HCT116 (cell line): ENCODE data around the gene TP53TG5. TPM values are rescaled to one million over a fixed set of nuclear protein-coding genes. Genes with fewer than 3 reads are reported as not detected.

ENCODE experiments used
- ATAC-seq: fragments of 200-7000 bp; cut with Tn5 transposase; 2 replicates; pipeline ENCODE4 v1.9.1; 2020; ENCODE audit warnings: mild to moderate bottlenecking, moderate library complexity
- BruUV-seq: library from RNA; stranded (reverse); fragments of 400-500 nt; replicated peaks from 2 replicates; lab custom pipeline; 2021; lab: Mats Ljungman, UMichigan
- CTCF ChIA-PET: fragments of 300-600 bp; sonication (Branson Sonifier 250); formaldehyde crosslinking; loops from one replicate; lab custom pipeline; 2021; ENCODE audit warnings: antibody characterized with exemption; lab: Charles Lee
- POLR2A ChIA-PET: fragments of 300-600, 350-600 bp; sonication (Branson Sonifier 250); formaldehyde crosslinking; loops from one replicate; lab custom pipeline; 2021; ENCODE audit warnings: antibody characterized with exemption; lab: Charles Lee
- RAD21 ChIA-PET, 2 experiments: fragments of 300-600 bp; sonication (Branson Sonifier 250); formaldehyde crosslinking; loops; one replicate each; lab custom pipeline; 2023; ENCODE audit warnings: low total read pairs in 2 of 2; ENCODE audit not compliant: uncharacterized antibody in 2 of 2, unreplicated experiment in 2 of 2, low non-redundant PET in 1 of 2; lab: Charles Lee
- DNase-seq: peaks from one replicate; pipeline ENCODE4 v3.0.0-alpha.2; 2010; ENCODE audit warnings: low read depth, low spot score
- H2AFZ ChIP-seq: fragments of 200-600 bp; shearing (Covaris generic), sonication (generic); 2 replicates; pipeline ENCODE4 v1.6.1; 2017; ENCODE audit warnings: low read depth, mixed run types, mixed read lengths, antibody characterized with exemption, low read length; ENCODE audit not compliant: poor library complexity, severe bottlenecking
- H3K27ac ChIP-seq: 2 replicates; pipeline ENCODE4 v1.5.1; 2012; ENCODE audit warnings: low read depth, low read length
- H3K27me3 ChIP-seq: fragments of 200-600 bp; sonication (generic); 2 replicates; pipeline ENCODE4 v1.6.1; 2016; ENCODE audit warnings: mixed run types, low read length, mixed read lengths; ENCODE audit not compliant: insufficient read depth
- H3K36me3 ChIP-seq, 2 experiments: fragments of 200-500 bp in 1 of 2; fragments of 200-600 bp in 1 of 2; sonication (Bioruptor generic) in 1 of 2; sonication (generic) in 1 of 2; 2 replicates each; pipeline versions ENCODE4 v1.5.1 to v1.6.1; 2014 to 2016; ENCODE audit warnings: low read length in 2 of 2, inconsistent platforms in 1 of 2, mixed read lengths in 1 of 2, mixed run types in 1 of 2; ENCODE audit not compliant: insufficient read depth in 2 of 2, control insufficient read depth in 1 of 2
- H3K4me1 ChIP-seq, 2 experiments: fragments of 200-600 bp in 1 of 2; sonication (generic) in 1 of 2; 2 replicates each; pipeline versions ENCODE4 v1.5.1 to v1.6.1; 2012 to 2017; ENCODE audit warnings: low read length in 2 of 2, inconsistent platforms in 1 of 2, mild to moderate bottlenecking in 1 of 2, mixed read lengths in 1 of 2, mixed run types in 1 of 2, moderate library complexity in 1 of 2; ENCODE audit not compliant: insufficient read depth in 2 of 2, control insufficient read depth in 1 of 2
- H3K4me2 ChIP-seq: fragments of 200-600 bp; sonication (generic); 2 replicates; pipeline ENCODE4 v1.6.1; 2017; ENCODE audit warnings: mixed run types, low read length, mixed read lengths
- H3K4me3 ChIP-seq, 2 experiments: fragments of 200-600 bp in 1 of 2; sonication (generic) in 1 of 2; replicated peaks in 1 of 2; 2 replicates each; pipeline ENCODE4 v1.5.1; 2011 to 2016; ENCODE audit warnings: low read length in 2 of 2, control low read depth in 1 of 2, low read depth in 1 of 2, mild to moderate bottlenecking in 1 of 2, mixed read lengths in 1 of 2, mixed run types in 1 of 2
- H3K79me2 ChIP-seq: fragments of 200-600 bp; sonication (generic); 2 replicates; pipeline ENCODE4 v1.6.1; 2017; ENCODE audit warnings: mild to moderate bottlenecking, mixed run types, low read length, moderate library complexity, mixed read lengths; ENCODE audit not compliant: insufficient read depth
- H3K9ac ChIP-seq: fragments of 200-600 bp; sonication (generic); 2 replicates; pipeline ENCODE4 v1.6.1; 2016; ENCODE audit warnings: low read length, mixed read lengths
- H3K9me2 ChIP-seq: fragments of 200-600 bp; sonication (generic), shearing (Covaris generic); 2 replicates; pipeline ENCODE4 v1.6.1; 2017; ENCODE audit warnings: mixed run types, mild to moderate bottlenecking, moderate library complexity; ENCODE audit not compliant: insufficient read depth
- H3K9me3 ChIP-seq, 2 experiments: fragments of 200-500 bp in 1 of 2; fragments of 200-600 bp in 1 of 2; sonication (Bioruptor generic) in 1 of 2; sonication (generic) in 1 of 2; 2 replicates each; pipeline ENCODE4 v1.6.1; 2014 to 2017; ENCODE audit warnings: low read length in 2 of 2, mixed read lengths in 2 of 2, inconsistent platforms in 1 of 2, low read depth in 1 of 2, mild to moderate bottlenecking in 1 of 2, mixed run types in 1 of 2, moderate library complexity in 1 of 2; ENCODE audit not compliant: control insufficient read depth in 1 of 2, insufficient read depth in 1 of 2
- H4K20me1 ChIP-seq: fragments of 200-600 bp; sonication (generic), shearing (Covaris generic); 2 replicates; pipeline ENCODE4 v1.6.1; 2017; ENCODE audit warnings: mixed run types, mild to moderate bottlenecking, moderate library complexity; ENCODE audit not compliant: insufficient read depth
- ATF3 ChIP-seq: IDR thresholded peaks from 2 replicates; pipeline ENCODE4 v1.6.1; 2012
- CEBPB ChIP-seq: IDR thresholded peaks from 2 replicates; pipeline ENCODE4 v1.6.1; 2012; ENCODE audit warnings: low read depth
- FOSL1 ChIP-seq: IDR thresholded peaks from 2 replicates; pipeline ENCODE4 v1.6.1; 2012; ENCODE audit warnings: low read depth
- MAX ChIP-seq: IDR thresholded peaks from 2 replicates; pipeline ENCODE4 v1.6.1; 2012
- POLR2A ChIP-seq: IDR thresholded peaks from 2 replicates; pipeline ENCODE4 v1.7.0; 2011; ENCODE audit warnings: borderline replicate concordance; ENCODE audit not compliant: insufficient read depth, insufficient read length; ENCODE audit errors: extremely low read depth
- REST ChIP-seq: IDR thresholded peaks from 2 replicates; pipeline ENCODE4 v1.6.1; 2012; ENCODE audit warnings: low read depth
- SP1 ChIP-seq: IDR thresholded peaks from 2 replicates; pipeline ENCODE4 v1.6.1; 2012; ENCODE audit warnings: low read depth
- SRF ChIP-seq: IDR thresholded peaks from 2 replicates; pipeline ENCODE4 v1.6.1; 2012; ENCODE audit warnings: low read depth
- TCF7L2 ChIP-seq: IDR thresholded peaks from 2 replicates; pipeline ENCODE4 v1.7.0; 2011; ENCODE audit warnings: borderline replicate concordance, inconsistent platforms; ENCODE audit not compliant: insufficient read depth, insufficient read length; ENCODE audit errors: extremely low read depth
- ZBTB33 ChIP-seq: IDR thresholded peaks from 2 replicates; pipeline ENCODE4 v1.6.1; 2011; ENCODE audit warnings: mild to moderate bottlenecking, low read length, moderate library complexity; ENCODE audit not compliant: insufficient replicate concordance; ENCODE audit errors: extremely low read depth
- ZNF274 ChIP-seq: fragments of 200-500 bp; sonication (Bioruptor generic); IDR thresholded peaks from 2 replicates; pipeline ENCODE4 v1.6.1; 2014; ENCODE audit warnings: mild to moderate bottlenecking, low read depth, low read length, inconsistent platforms
- intact Hi-C: fragments of 100-400 bp; cut with micrococcal nuclease; formaldehyde crosslinking; loops from 2 replicates; pipeline ENCODE4 v1.10.0; 2022
- total RNA-seq: library from RNA; stranded (reverse); gene quantifications from one replicate; pipeline ENCODE4 v1.2.1, GENCODE V29; 2021; ENCODE audit not compliant: unreplicated experiment

Gene TP53TG5
- total RNA-seq, 1 experiment from 2014 or later: 0.76 TPM

- Histone ChIP-seq H4K20me1 (no peaks in the 10 kb centered on the region), H3K27me3 (no peaks in the 10 kb centered on the region), H3K9ac (peak overlapping the region; percentile 80), H2AFZ (no peak overlapping the region), H3K4me1 (peaks cover 63 to 73% of the 10 kb centered on the region in 2 experiments), H3K27ac (peak overlapping the region; percentile 82), H3K4me3 (peak overlapping the region; percentile 82 to 84), H3K79me2 (peaks cover 68% of the 10 kb centered on the region), H3K9me2 (no peaks in the 10 kb centered on the region), H3K4me2 (peak overlapping the region; percentile 91), H3K36me3 (no peaks in the 10 kb centered on the region; a peak in 1 of 4 replicates), H3K9me3 (no peaks in the 10 kb centered on the region)
- ChIA-PET POLR2A (interaction anchor here (0.9 to 4.7 kb wide), 8 partner anchors 9 to 90 kb away, joined by 3 to 55 read pairs (median 6); partner anchors contain the start of gene SYS1), CTCF (interaction anchor here (0.9 to 1.8 kb wide), 2 partner anchors 17 to 35 kb away, joined by 3 to 7 read pairs; partner anchors contain the start of gene SYS1), RAD21 (interaction anchor here in 1 of 2 experiments (1.2 kb wide), 1 partner anchor 9 kb away, joined by 3 read pairs; no protein-coding TSS in a partner anchor)
- intact Hi-C loops: no loop called here
- BruUV-seq: no TSS peak
- DNase-seq: no peak
- no peak for ATAC-seq
- TF ChIP-seq MAX (no peak), FOSL1 (no peak), REST (no peak), TCF7L2 (no peak), SRF (no peak), SP1 (no peak), ATF3 (no peak), ZNF274 (no peak), POLR2A (no peak), ZBTB33 (no peak), CEBPB (no peak)
Measured at GRCh38 chr20:45346291-45346718, 31.8 kb downstream of the TP53TG5 start.
